ENCODE results near the gene AIMP1.
"Not testable (repeated sequence)": the region's sequence is repeated elsewhere in the genome, so short reads cannot be mapped to it uniquely, and the experiment has no call there.

The AIMP1 gene

DNA sequence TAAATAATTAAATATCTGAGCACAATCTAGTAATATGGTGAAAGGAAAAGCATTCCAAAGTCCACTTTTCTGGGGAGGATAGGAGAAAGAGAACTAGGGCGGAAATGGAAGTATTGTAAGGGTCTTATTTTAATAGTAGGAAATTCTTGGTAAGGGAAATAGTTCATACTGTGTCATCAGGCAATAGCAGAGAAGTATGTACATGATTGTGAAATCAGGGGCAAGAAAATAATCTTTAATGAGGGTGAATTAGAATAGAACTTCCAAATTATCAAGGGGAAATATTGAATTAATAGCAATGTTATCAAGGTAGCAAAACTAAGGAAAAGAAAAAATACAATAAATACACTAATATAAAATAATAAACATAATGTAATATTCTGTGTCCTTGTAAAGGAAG lies 37.4 kb downstream of the AIMP1 start:
- DNase-seq, result no peak

DNA sequence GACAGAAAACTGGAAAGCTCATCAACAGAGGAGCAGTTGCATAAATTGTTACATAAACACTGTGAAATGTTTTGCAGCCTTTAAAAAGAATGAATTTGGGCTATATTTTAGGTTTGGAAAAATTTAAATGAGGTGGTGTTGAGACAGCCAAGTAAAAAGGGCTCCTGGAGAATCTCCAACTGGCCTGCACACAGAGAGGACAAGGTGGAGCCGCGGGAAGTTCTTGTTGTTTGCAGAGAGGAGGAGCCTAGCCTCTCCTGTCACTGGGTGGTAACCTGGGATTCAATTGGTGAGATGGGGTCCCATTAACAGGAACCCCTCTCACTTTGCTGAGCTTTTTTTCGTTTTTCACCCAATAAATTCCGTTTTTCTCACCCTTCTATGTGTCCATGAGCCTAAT lies 38.8 kb downstream of the AIMP1 start:
- DNase-seq, result no peak

DNA sequence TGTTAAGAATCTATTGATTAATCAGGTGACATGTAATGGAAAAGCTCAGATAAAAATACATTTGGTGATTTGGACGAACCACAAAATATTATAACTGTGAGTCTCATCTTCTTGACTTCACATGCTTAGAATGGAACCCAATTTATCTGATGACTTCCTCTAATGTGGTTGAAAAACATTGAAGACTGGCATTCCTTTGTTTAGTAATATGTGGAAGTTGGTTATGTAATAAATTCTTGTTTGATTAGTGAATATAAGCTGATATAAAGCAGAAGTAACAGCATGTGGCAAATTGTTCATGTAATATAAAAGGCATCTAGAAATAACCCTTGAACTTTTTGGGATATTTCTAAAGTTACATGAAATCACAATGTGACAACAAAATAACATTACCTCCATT lies 42.5 kb downstream of the AIMP1 start:
- DNase-seq, result no peak

DNA sequence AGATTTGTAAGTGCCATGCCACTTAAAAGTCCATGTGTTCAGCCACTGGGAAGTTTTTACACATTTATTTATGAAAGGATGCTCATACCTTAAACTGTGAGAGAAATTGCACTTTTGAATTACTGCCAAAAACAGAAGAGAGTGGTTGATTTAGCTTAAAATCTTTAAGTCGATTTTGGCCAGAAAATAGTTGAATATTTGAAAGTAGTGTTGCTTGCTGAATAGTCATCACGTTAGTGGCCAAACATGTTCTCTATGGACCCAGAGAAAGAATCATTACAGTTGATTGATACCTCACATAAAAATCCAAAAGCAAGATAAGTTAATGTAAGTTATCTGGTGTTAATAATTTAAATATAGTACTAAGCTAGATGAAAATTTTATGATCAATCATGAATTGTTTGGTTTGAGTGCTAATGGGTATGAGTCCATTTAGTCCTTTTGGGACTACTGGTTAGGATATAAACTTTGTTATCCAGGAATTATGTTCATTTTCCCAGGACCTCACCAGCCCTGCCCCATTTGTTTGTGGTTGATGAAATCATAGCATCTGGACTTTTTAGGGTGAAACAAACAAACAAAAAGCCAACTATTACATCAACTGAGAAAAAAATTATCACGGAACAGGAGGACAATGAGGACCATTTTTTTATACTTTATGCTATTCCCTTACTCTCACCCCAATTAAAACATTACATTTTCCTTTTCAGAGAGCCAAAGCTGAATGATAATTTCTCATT lies 45.9 kb downstream of the AIMP1 start:
- no peak for DNase-seq

DNA sequence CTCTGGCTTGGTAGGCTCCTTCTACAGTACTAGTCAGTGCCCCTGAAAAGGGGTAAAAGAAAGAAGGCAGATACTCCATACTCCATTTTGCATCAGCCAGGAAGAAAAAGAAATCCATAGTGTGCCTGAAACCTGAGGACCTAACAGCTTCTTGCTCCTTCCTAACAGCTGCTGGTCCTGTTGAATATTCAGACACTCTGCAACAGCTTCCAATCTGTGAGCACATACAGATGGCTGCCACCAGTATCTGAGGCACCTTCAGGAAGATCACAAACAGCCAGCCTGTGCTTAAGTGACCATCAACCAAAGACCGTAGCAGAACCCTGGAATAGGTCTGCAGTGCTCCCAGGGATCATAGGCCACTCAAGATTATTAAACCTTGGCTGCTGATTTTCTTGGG lies 47.9 kb downstream of the AIMP1 start:
- DNase-seq, result no peak

DNA sequence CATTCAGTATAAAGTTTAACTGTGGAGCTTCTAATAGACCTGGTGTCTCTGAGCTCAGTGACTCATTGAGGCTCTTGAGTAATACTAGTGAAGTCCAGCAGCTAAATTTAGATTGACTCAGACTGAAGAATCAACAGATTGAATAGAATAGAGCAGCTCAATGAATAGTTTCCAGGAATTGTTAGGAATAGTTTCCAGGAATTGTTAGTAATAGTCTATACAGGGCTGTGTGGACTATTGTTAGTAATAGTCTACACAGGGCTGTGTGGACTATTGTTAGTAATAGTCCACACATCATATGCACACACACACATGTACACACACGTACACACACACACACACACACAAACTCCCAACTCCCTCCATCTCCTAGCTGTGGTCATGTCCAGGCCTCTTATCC lies 49.3 kb downstream of the AIMP1 start:
- no peak for DNase-seq

DNA sequence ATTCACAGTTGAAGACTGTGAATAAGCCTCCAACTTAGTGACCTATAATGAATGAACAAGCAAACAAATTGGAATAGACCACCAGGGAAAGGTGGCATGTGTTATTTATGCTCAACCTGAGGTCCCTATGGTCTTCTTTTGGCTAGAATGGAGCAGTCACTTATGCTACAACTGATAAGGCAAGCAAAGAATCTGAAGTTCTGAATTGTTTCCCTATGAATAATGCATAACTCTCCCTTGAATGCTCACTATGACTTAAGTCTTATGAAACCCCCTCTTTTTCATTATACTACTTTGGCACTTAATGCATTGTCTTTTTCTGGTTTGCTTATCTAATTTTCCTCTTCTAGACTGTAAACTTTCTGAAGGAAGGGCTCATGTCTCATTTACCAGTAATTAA lies 49.7 kb downstream of the AIMP1 start:
- DNase-seq, result no peak

DNA sequence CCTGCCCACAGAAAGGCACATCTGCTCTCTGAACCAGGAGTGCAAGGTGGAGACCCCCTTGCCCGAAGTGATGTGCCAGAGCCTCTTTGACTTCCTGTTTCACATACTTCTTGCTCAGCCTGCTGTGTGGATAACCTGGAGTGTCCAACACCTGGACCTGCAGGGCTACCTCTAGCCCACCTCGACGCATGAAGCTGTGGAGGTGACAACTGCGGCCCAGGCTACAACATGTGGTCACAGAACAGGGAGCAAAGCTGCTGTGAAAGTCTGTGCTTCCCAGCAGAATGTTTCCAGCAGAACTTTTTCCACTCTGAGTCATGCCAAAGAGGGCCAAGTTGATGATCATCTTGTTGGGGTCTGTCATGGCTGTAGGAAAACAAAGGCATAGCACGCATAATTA lies 50.7 kb downstream of the AIMP1 start:
- no peak for DNase-seq

DNA sequence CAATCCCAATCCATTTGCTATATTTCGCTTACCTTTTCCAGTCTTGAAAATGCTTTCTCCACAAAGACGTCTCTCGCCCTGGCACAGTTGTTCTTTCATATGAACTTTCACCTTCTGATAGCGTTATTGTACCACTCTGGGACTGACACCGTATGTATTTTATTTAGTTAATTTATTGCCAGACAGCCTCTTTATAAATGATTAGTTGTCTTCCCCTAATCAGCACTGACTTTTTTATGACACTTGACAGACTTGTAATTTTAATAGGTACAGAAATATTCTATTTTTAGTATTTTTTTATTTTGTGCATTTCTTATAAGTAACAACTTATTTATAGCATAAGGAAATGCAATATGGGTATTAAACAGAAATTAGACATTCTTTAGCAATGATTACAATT lies 52.3 kb downstream of the AIMP1 start, which contains the start of gene GIMD1:
Gene GIMD1 (minus strand): TSS at position 101 of the 400 bp plus-strand sequence. CDS start 1,343 bp downstream, outside the sequence.
- DNase-seq, result no peak

DNA sequence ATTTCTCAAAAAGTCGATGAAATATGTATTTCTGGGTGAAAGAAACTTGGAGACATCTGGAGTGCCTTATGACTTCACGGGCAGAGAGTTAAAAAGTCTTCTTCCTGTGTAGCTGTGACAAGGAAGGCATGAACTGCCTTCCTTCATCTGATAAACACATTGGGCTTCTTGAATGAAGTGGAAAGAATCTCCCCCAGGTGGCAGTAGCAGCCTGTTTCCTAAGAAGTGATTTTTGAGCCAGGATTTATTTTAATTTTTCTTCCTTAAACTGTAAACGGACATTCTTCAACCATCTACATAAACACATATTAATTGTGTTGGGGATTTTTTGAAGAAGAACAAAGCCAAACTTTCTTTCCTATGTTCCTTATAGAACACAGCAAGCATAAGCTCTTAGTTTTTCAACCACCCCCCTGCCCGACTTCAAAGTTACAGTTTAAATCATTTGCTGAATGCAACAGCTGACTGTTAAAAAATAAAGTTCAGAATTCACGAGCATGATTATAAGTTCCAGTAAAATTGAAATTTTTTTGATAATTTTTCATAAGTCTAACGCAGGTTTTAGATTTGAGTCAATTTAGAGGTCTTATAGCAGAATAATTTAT lies 53.2 kb downstream of the AIMP1 start:
- no peak for DNase-seq

DNA sequence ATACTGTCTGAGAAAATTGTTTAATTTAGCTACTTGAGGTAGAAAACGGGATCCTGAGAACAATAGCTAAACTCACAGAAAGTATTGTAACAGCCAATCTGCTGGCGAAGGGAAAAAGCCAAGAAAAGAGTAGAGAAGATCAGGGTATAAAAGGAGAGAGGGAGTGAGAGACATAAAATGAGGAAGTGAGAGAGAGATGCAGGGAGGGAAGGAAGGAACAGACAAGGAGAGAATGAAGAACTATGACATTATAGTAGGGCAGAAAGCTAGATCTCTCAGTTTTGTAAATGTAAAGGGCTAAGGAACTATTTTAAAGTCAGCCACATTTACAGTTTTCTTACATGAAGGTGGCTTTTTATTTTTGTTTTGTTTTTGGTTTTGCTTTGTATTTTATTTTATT lies 53.9 kb downstream of the AIMP1 start:
- DNase-seq, result no peak

DNA sequence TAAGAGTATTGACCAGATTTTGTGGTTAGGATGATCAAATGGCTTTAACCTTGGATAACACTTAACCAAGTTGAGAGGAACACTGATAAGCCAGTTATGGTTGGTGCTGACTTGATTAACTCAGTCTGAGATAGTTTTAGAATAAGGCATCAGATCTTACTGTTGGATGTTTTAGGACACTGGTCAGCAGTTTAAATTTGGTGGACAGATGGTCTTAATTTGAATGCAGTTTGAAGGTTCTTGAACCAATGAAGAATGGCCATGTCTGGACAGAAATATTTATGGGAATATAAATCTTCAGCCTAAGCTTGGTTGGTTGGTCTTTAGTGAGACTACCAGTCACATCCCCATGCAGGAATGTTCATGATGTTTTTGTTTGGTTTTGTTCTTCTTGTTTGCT lies 54.8 kb downstream of the AIMP1 start:
- DNase-seq, result no peak

DNA sequence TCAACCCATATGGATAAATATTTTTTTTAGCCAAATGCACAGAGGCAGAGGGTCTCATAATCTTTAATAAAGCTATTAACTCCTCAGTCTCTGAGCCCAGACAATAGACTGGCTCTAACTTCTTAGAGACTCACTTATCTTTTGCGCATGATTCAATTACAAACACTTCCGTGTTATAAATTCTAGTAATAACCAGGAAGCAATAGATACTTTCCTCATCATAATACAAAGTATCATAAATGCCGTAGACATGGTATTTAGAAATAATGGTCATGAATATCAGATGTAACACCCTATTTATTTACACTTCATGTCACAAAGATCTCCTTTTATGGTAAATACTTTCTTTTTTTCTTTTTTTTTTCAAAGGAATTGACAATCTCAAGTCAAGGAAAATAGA lies 56.7 kb downstream of the AIMP1 start:
- no peak for DNase-seq

DNA sequence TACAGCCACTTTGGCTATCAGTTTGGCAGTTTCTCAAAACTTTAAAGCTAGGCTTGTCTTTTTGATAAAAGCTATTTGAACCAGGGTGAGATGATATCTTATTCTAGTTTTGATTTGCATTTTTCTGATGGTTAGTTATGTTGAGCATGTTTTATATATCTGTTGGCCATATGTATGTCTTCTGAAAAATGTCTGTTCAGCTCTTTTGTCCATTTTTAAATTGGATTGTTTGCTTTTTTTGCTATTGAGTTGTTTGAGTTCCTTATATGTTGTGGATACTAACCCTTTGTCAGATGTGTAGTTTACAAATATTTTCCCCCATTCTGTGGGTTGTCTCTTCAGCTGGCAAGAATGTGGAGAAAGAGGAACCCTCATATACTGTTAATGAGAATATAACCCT lies 63.8 kb downstream of the AIMP1 start:
- no peak for DNase-seq

DNA sequence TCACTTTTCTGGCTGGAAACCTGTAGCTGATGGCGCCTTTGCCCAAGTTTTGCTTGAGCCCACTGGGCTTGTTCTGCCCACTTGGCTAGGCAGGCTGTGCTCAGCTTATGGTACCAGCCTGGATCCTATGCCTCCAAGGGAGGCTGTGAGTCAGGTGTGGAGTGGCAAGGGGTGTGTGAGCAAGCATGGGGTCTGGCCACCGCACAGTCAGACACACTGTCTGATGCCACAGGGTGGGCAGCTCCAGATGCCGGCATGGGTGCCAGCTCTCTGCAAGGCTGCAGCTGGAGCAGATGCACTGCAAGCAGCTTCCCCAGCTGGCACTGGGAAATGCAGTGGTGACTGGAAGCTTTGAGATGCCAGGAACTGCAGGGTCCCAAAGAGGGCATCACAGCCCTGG lies 68.5 kb downstream of the AIMP1 start:
- no peak for DNase-seq

DNA sequence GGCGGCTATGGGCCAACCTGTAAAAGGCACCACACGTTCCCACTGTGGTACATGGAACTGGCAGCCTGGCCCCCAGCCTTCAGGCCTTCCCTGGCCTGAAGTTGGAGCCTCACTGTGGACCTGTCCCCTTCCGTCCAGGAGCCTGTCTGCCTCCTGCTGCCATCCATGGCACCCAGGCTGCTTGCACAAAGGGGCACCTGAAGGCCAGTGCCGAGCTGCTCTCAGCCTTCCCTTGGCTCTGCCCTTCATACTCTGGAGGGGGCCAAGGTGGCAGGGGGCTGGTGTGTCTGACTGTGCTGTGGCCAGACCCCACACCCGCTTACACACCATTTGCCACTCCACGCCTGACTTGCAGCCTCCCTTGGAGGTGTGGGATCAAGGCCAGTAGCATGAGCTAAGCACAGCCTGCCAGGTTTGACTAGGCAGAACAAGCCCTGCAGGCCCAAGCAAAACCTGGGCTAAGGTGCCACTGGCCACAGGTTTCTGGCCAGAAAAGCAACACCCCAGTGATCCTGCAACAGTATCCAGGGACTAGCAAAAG lies 69.6 kb downstream of the AIMP1 start:
- DNase-seq, result no peak

DNA sequence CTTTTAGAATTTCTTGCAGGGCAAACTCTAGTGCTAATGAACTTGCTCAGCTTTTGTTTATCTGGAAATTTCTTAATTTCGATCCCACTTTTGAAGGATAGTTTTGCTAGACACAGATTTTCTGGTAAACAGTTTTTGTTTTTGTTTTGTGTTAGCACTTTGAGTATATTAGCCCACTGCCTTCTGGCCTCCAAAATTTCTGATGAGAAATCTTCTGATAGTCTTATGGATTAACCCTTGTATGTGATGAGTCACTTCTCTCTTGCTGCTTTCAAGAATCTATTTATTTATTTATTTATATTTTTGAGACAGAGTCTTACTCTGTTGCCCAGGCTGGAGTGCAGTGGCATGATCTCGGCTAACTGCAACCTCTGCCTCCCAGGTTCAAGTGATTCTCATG lies 79.2 kb downstream of the AIMP1 start:
- no peak for DNase-seq

DNA sequence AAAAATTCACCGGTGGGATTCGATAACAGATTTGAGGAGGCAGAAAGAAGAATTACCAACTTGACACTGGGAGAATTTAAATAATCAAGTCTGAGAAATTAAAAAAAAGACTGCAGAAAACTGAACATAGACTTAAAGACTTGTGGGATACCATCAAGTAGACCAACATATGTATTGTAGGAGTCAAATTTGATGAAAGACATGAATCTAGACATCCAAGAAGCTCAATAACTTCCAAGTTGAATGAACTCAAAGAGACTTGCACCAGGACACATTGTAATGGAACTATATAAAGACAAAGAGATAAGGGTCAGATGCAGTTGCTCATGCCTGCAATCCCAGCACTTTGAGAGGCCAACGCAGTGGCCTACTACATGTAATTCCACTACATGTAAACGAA lies 82.5 kb downstream of the AIMP1 start:
- not testable (repeated sequence) for DNase-seq
